ENCODE results near the gene AHCY. TPM values are rescaled to one million over a fixed set of nuclear protein-coding genes. Genes with fewer than 3 reads are reported as not detected.
"Not testable (repeated sequence)": the region's sequence is repeated elsewhere in the genome, so short reads cannot be mapped to it uniquely, and the experiment has no call there.

The AHCY gene
- total RNA-seq, 5 donors from 2014 or later (not counting 1 experiment from before 2014, with no cell fraction given), result 15.3 to 28.3 (median 23.9) TPM

DNA sequence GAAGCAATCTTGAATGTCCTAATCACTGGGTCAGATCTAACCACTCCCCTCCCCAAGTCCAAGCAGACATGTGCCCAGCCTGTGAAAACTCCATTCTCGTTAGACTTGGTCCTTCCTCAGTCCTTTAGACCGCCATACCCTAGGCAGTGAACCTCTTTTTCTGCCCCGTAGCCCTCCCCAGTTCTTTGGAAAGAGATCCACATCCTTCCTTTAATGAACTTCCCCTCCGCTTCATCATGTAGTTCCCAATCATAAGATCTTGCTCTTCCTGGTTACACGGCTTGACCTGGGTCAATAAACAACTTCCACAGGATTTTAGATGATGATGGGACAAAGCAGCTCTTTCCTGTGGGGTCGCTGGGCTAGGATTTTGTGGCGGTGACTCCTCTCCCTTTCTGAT, 9.6 kb downstream of the AHCY start:
- Mint-ChIP-seq H3K4me3 (no peak overlapping the region), H3K27me3 (no peaks in the 10 kb centered on the region)
- peaks cover 13 to 32% of the 10 kb centered on the region in 2 donors for H3K36me3 ChIP-seq (ENCODE audit: control insufficient read depth in 2 of 2, extremely low read depth in 1 of 2, insufficient read depth in 1 of 2, low read length in 1 of 2)

DNA sequence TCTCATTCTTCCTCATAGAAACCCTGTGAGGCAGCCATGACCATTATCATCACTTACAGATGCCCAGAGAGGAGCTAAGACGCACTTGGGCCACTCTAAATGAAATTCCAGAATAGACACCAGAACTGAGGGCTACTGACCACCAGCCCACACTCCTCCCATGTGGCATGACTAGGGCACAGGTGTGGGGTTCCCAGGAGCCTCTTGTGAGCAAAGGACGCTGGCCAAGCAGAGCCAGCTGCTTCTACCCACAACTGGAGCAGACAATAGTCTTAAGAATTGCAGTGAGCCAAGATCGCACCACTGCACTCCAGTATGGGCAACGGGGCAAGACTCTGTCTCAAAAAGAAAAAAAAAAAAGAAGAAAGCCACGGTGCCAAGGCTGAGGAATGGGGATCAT, 10.0 kb downstream of the AHCY start:
- CTCF ChIA-PET, result no interaction called here
- H3K4me1 ChIP-seq (ENCODE audit: control insufficient read depth in 1 of 2, extremely low read depth in 1 of 2, insufficient read depth in 2 of 2, low read length in 2 of 2), result no peaks in the 10 kb centered on the region
- no peaks in the 10 kb centered on the region for H3K9me3 Mint-ChIP-seq
- H3K4me1 Mint-ChIP-seq, result no peaks in the 10 kb centered on the region
- 90% methylated on average over 4 of the region's 5 CpGs for WGBS (ENCODE audit: insufficient coverage)
- H3K27me3 ChIP-seq (replicated peaks in 1 of 2; ENCODE audit: control insufficient read depth in 2 of 2, extremely low read depth in 1 of 2, insufficient read depth in 2 of 2, low read length in 1 of 2), result no peaks in the 10 kb centered on the region
- no peak overlapping the region for H3K4me3 Mint-ChIP-seq
- no peaks in the 10 kb centered on the region for H3K27me3 Mint-ChIP-seq
- no peak overlapping the region for H3K27ac Mint-ChIP-seq
- no peak overlapping the region for H3K4me3 ChIP-seq (ENCODE audit: control insufficient read depth in 1 of 2, extremely low read depth in 1 of 2, low read length in 1 of 2)
- ATAC-seq (replicated peaks in 1 of 4) (no peak), DNase-seq (no peak)
- H3K9me3 ChIP-seq, result no peaks in the 10 kb centered on the region
- peaks cover 13 to 32% of the 10 kb centered on the region in 2 donors for H3K36me3 ChIP-seq (ENCODE audit: control insufficient read depth in 2 of 2, extremely low read depth in 1 of 2, insufficient read depth in 1 of 2, low read length in 1 of 2)
- POLR2A ChIA-PET, result no interaction called here
- peaks cover 45% of the 10 kb centered on the region for H3K36me3 Mint-ChIP-seq
- no peak overlapping the region for H3K27ac ChIP-seq (ENCODE audit: low read length)

More for the DNA sequence above, 9.6 kb downstream of the AHCY start:
- no peak overlapping the region for H3K27ac ChIP-seq (ENCODE audit: low read length)
- WGBS (ENCODE audit: insufficient coverage), result 92% methylated on average over 2 of the region's 7 CpGs
- H3K27me3 ChIP-seq (replicated peaks in 1 of 2; ENCODE audit: control insufficient read depth in 2 of 2, extremely low read depth in 1 of 2, insufficient read depth in 2 of 2, low read length in 1 of 2), result no peaks in the 10 kb centered on the region
- no peak for ATAC-seq (replicated peaks in 1 of 4)
- Mint-ChIP-seq H3K4me1 (no peaks in the 10 kb centered on the region), H3K9me3 (no peaks in the 10 kb centered on the region), H3K27ac (no peak overlapping the region), H3K36me3 (peaks cover 45% of the 10 kb centered on the region)
- no peaks in the 10 kb centered on the region for H3K9me3 ChIP-seq
- H3K4me1 ChIP-seq (ENCODE audit: control insufficient read depth in 1 of 2, extremely low read depth in 1 of 2, insufficient read depth in 2 of 2, low read length in 2 of 2), result no peaks in the 10 kb centered on the region
- H3K4me3 ChIP-seq (ENCODE audit: control insufficient read depth in 1 of 2, extremely low read depth in 1 of 2, low read length in 1 of 2), result no peak overlapping the region
- ChIA-PET POLR2A (no interaction called here), CTCF (no interaction called here)
- DNase-seq, result no peak

DNA sequence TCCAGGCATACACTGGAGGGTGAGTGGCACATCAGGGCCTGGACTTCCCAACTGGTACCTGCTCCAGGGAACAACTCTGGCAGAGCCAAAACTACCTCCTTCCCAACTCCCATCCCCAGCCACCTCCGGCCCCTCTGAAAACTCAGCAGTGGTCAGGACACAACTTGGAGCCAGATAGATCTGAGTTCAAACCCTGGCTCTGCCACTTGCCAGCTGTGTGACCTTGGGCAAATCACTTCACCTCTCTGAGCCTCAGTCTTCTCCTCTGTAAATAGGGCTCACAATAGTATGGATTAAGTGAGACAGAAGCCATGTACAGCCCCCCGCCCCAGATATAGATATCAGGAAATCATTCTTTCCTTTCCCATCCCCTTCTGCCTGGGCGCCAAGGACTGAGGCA, 10.7 kb downstream of the AHCY start:
- ATAC-seq (replicated peaks in 1 of 4) (no peak), DNase-seq (no peak)
- H3K36me3 Mint-ChIP-seq, result peaks cover 50% of the 10 kb centered on the region
- no peaks in the 10 kb centered on the region for H3K4me1 Mint-ChIP-seq
- H3K27ac Mint-ChIP-seq, result no peak overlapping the region
- H3K4me3 Mint-ChIP-seq, result no peak overlapping the region
- no peak overlapping the region for H3K27ac ChIP-seq (ENCODE audit: low read length)
- ChIA-PET POLR2A (no interaction called here), CTCF (interaction anchor here in 1 of 2 donors (0.6 kb wide), 1 partner anchor 262 kb away, joined by 6 read pairs; no protein-coding TSS in a partner anchor)
- no peaks in the 10 kb centered on the region for H3K27me3 ChIP-seq (replicated peaks in 1 of 2; ENCODE audit: control insufficient read depth in 2 of 2, extremely low read depth in 1 of 2, insufficient read depth in 2 of 2, low read length in 1 of 2)
- no peaks in the 10 kb centered on the region for H3K9me3 Mint-ChIP-seq
- peaks cover 18 to 32% of the 10 kb centered on the region in 2 donors for H3K36me3 ChIP-seq (ENCODE audit: control insufficient read depth in 2 of 2, extremely low read depth in 1 of 2, insufficient read depth in 1 of 2, low read length in 1 of 2)
- no peaks in the 10 kb centered on the region for H3K9me3 ChIP-seq
- H3K27me3 Mint-ChIP-seq, result no peaks in the 10 kb centered on the region
- H3K4me3 ChIP-seq (ENCODE audit: control insufficient read depth in 1 of 2, extremely low read depth in 1 of 2, low read length in 1 of 2), result no peak overlapping the region
- no peaks in the 10 kb centered on the region for H3K4me1 ChIP-seq (ENCODE audit: control insufficient read depth in 1 of 2, extremely low read depth in 1 of 2, insufficient read depth in 2 of 2, low read length in 2 of 2)
- WGBS (ENCODE audit: insufficient coverage), result 100% methylated on average over 1 of the region's 3 CpGs

DNA sequence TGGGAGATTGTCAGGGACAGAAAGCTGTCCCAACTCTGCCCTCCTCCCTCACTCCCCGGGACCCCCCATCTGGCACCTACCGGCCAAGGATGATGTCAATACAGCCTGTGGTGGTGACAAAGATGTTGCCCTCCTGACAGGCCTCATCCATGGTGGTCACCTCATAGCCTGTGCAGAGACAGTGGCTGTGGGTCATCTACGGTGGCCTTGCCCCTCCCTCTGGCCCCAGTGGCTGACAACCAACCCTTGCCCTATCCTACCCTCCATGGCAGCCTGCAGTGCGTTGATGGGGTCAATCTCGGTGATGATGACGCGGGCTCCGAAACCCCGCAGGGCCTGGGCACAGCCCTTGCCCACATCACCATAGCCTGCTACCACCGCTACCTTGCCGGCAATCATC, 12.7 kb downstream of the AHCY start:
- peaks cover 18 to 35% of the 10 kb centered on the region in 2 donors for H3K36me3 ChIP-seq (ENCODE audit: control insufficient read depth in 2 of 2, extremely low read depth in 1 of 2, insufficient read depth in 1 of 2, low read length in 1 of 2)
- ChIA-PET CTCF (no interaction called here), POLR2A (no interaction called here)
- no peaks in the 10 kb centered on the region for H3K4me1 ChIP-seq (ENCODE audit: control insufficient read depth in 1 of 2, extremely low read depth in 1 of 2, insufficient read depth in 2 of 2, low read length in 2 of 2)
- Mint-ChIP-seq H3K4me3 (no peak overlapping the region), H3K36me3 (peaks cover 55% of the 10 kb centered on the region), H3K9me3 (no peaks in the 10 kb centered on the region), H3K4me1 (no peaks in the 10 kb centered on the region), H3K27me3 (no peaks in the 10 kb centered on the region), H3K27ac (no peak overlapping the region)
- 100% methylated on average over 7 of the region's 11 CpGs for WGBS (ENCODE audit: insufficient coverage)
- ATAC-seq (replicated peaks in 1 of 4) (no peak), DNase-seq (no peak)
- no peak overlapping the region for H3K4me3 ChIP-seq (ENCODE audit: control insufficient read depth in 1 of 2, extremely low read depth in 1 of 2, low read length in 1 of 2)
- H3K9me3 ChIP-seq, result no peaks in the 10 kb centered on the region
- no peaks in the 10 kb centered on the region for H3K27me3 ChIP-seq (replicated peaks in 1 of 2; ENCODE audit: control insufficient read depth in 2 of 2, extremely low read depth in 1 of 2, insufficient read depth in 2 of 2, low read length in 1 of 2)
- H3K27ac ChIP-seq (ENCODE audit: low read length), result no peak overlapping the region

DNA sequence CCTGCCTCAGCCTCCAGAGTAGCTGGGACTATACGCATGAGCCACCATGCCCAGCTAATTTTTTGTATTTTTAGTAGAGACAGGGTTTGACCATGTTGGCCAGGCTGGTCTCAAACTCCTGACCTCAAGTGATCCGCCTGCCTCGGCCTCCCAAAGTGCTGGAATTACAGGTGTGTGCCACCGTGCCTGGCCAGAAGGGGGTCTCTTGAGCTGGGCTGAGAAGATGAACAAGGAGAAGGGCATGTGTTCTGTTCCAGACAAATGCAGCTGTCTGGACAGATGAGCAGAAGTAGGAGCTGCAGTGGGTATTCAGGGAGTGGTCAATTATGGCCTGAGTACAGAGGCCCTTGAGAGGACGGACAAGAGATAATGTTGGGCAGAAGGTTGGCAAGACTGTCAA, 15.7 kb downstream of the AHCY start:
- H3K9me3 Mint-ChIP-seq; H3K27me3 Mint-ChIP-seq; ATAC-seq (replicated peaks in 1 of 4); H3K4me1 ChIP-seq (ENCODE audit: control insufficient read depth in 1 of 2, extremely low read depth in 1 of 2, insufficient read depth in 2 of 2, low read length in 2 of 2); H3K4me1 Mint-ChIP-seq; DNase-seq; POLR2A ChIA-PET; H3K27ac Mint-ChIP-seq; H3K27ac ChIP-seq (ENCODE audit: low read length); H3K4me3 ChIP-seq (ENCODE audit: control insufficient read depth in 1 of 2, extremely low read depth in 1 of 2, low read length in 1 of 2); CTCF ChIA-PET; H3K27me3 ChIP-seq (replicated peaks in 1 of 2; ENCODE audit: control insufficient read depth in 2 of 2, extremely low read depth in 1 of 2, insufficient read depth in 2 of 2, low read length in 1 of 2); H3K9me3 ChIP-seq; H3K4me3 Mint-ChIP-seq: not testable (repeated sequence)
- peaks cover 16 to 39% of the 10 kb centered on the region in 2 donors for H3K36me3 ChIP-seq (ENCODE audit: control insufficient read depth in 2 of 2, extremely low read depth in 1 of 2, insufficient read depth in 1 of 2, low read length in 1 of 2)
- H3K36me3 Mint-ChIP-seq, result peaks cover 36% of the 10 kb centered on the region
- WGBS (ENCODE audit: insufficient coverage), result 93% methylated on average over 4 of the region's 5 CpGs

DNA sequence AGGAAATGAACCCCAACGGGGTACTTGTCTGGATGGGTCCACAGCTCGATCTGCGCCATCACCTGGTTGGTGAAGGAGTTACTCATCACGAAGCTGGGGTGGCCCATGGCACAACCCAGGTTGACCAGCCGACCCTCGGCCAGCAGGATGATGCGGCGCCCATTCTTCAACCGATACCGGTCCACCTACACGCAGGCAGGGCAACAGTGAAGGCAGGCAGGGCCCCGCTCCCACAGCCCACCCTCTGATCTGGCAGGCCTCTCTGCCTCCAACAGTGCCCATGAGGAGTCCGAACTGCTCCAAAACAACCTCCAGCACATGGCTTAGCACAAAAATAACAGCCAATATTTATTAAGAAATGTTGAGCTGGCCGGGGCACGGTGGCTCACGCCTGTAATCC, 17.7 kb downstream of the AHCY start:
- Histone ChIP-seq H3K27me3 (replicated peaks in 1 of 2; ENCODE audit: control insufficient read depth in 2 of 2, extremely low read depth in 1 of 2, insufficient read depth in 2 of 2, low read length in 1 of 2) (no peaks in the 10 kb centered on the region), H3K9me3 (no peaks in the 10 kb centered on the region), H3K36me3 (ENCODE audit: control insufficient read depth in 2 of 2, extremely low read depth in 1 of 2, insufficient read depth in 1 of 2, low read length in 1 of 2) (peaks cover 19 to 30% of the 10 kb centered on the region in 2 donors), H3K4me3 (ENCODE audit: control insufficient read depth in 1 of 2, extremely low read depth in 1 of 2, low read length in 1 of 2) (no peak overlapping the region), H3K27ac (ENCODE audit: low read length) (no peak overlapping the region), H3K4me1 (ENCODE audit: control insufficient read depth in 1 of 2, extremely low read depth in 1 of 2, insufficient read depth in 2 of 2, low read length in 2 of 2) (no peaks in the 10 kb centered on the region)
- Mint-ChIP-seq H3K36me3 (peaks cover 28% of the 10 kb centered on the region), H3K27ac (no peak overlapping the region), H3K4me1 (no peaks in the 10 kb centered on the region), H3K4me3 (no peak overlapping the region), H3K27me3 (no peaks in the 10 kb centered on the region), H3K9me3 (no peaks in the 10 kb centered on the region)
- DNase-seq, result no peak
- 99% methylated on average over 10 of the region's 16 CpGs for WGBS (ENCODE audit: insufficient coverage)
- POLR2A ChIA-PET, result no interaction called here
- CTCF ChIA-PET, result no interaction called here
- ATAC-seq (replicated peaks in 1 of 4), result no peak

DNA sequence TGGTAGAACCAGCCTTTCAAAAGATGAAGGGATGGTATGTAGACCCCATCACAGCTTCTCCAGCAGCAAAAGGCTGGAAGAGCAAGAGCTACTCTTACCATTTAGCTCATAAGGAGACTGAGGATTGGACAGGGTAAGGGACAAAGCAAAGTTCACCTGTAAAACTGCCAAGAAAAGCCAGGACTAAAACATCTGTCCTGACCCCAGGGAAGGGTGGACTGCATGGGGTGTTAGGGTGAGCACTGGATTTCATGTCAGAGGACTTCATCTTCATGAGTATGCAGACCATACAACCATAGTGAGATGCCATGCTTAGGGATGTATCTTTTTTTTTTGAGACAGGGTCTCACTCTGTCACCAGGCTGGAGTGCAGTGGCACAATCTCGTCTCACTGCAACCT, 19.3 kb downstream of the AHCY start:
- Mint-ChIP-seq H3K4me3 (no peak overlapping the region), H3K27ac (no peak overlapping the region), H3K27me3 (no peaks in the 10 kb centered on the region), H3K4me1 (no peaks in the 10 kb centered on the region), H3K36me3 (peaks cover 30% of the 10 kb centered on the region), H3K9me3 (no peaks in the 10 kb centered on the region)
- DNase-seq, result no peak
- Histone ChIP-seq H3K9me3 (no peaks in the 10 kb centered on the region), H3K27me3 (replicated peaks in 1 of 2; ENCODE audit: control insufficient read depth in 2 of 2, extremely low read depth in 1 of 2, insufficient read depth in 2 of 2, low read length in 1 of 2) (no peaks in the 10 kb centered on the region), H3K4me1 (ENCODE audit: control insufficient read depth in 1 of 2, extremely low read depth in 1 of 2, insufficient read depth in 2 of 2, low read length in 2 of 2) (no peaks in the 10 kb centered on the region), H3K36me3 (ENCODE audit: control insufficient read depth in 2 of 2, extremely low read depth in 1 of 2, insufficient read depth in 1 of 2, low read length in 1 of 2) (peaks cover 12 to 25% of the 10 kb centered on the region in 2 donors), H3K4me3 (ENCODE audit: control insufficient read depth in 1 of 2, extremely low read depth in 1 of 2, low read length in 1 of 2) (no peak overlapping the region), H3K27ac (ENCODE audit: low read length) (no peak overlapping the region)
- WGBS (ENCODE audit: insufficient coverage), result no CpG with 5 or more reads among the region's 1 CpG
- ChIA-PET POLR2A (no interaction called here), CTCF (no interaction called here)
- ATAC-seq (replicated peaks in 1 of 4), result no peak

Data from T-cell (primary cell).